GM23248 (cell line): Measurements from ENCODE around the gene KCNMA1. TPM values are rescaled to one million over a fixed set of nuclear protein-coding genes. Genes with fewer than 3 reads are reported as not detected.

ENCODE experiments used
- DNase-seq: peaks from one replicate; pipeline ENCODE4 v3.0.0-alpha.2; 2015
- H2AFZ ChIP-seq: fragments of 200-600 bp; sonication (generic); 2 replicates; pipeline ENCODE4 v1.6.1; 2016; ENCODE audit warnings: antibody characterized with exemption
- H3F3A ChIP-seq: fragments of 200-600 bp; sonication (generic); 2 replicates; pipeline ENCODE4 v1.6.1; 2016; ENCODE audit warnings: mild to moderate bottlenecking, antibody characterized with exemption, mixed run types; ENCODE audit not compliant: insufficient read depth
- H3K27ac ChIP-seq: fragments of 200-600 bp; sonication (generic); 2 replicates; pipeline ENCODE4 v1.5.1; 2016; ENCODE audit warnings: mild to moderate bottlenecking
- H3K27me3 ChIP-seq: fragments of 200-600 bp; sonication (generic); replicated peaks from 2 replicates; pipeline ENCODE4 v1.6.1; 2016; ENCODE audit warnings: mild to moderate bottlenecking; ENCODE audit not compliant: insufficient read depth
- H3K36me3 ChIP-seq: fragments of 200-600 bp; sonication (generic); 2 replicates; pipeline ENCODE4 v1.6.1; 2016; ENCODE audit warnings: low read depth, mild to moderate bottlenecking
- H3K4me1 ChIP-seq: fragments of 200-600 bp; sonication (generic); 2 replicates; pipeline ENCODE4 v1.6.1; 2016; ENCODE audit warnings: mild to moderate bottlenecking; ENCODE audit not compliant: insufficient read depth
- H3K4me2 ChIP-seq: fragments of 200-600 bp; sonication (generic); one replicate; pipeline ENCODE4 v1.6.1; 2016; ENCODE audit warnings: mild to moderate bottlenecking; ENCODE audit not compliant: unreplicated experiment
- H3K4me3 ChIP-seq: fragments of 200-600 bp; sonication (generic); 2 replicates; pipeline ENCODE4 v1.5.1; 2016; ENCODE audit warnings: mild to moderate bottlenecking
- H3K79me2 ChIP-seq: fragments of 200-600 bp; sonication (generic); 2 replicates; pipeline ENCODE4 v1.6.1; 2016; ENCODE audit warnings: mild to moderate bottlenecking; ENCODE audit not compliant: insufficient read depth
- H3K9ac ChIP-seq: fragments of 200-600 bp; sonication (generic); 2 replicates; pipeline ENCODE4 v1.6.1; 2016; ENCODE audit warnings: mild to moderate bottlenecking
- H3K9me2 ChIP-seq: fragments of 200-600 bp; sonication (generic); 2 replicates; pipeline ENCODE4 v1.6.1; 2016; ENCODE audit warnings: mixed run types, mild to moderate bottlenecking, moderate library complexity; ENCODE audit not compliant: insufficient read depth
- H3K9me3 ChIP-seq: fragments of 200-600 bp; sonication (generic); one replicate; pipeline ENCODE4 v1.6.1; 2017; ENCODE audit warnings: low read depth
- H4K20me1 ChIP-seq: fragments of 200-600 bp; sonication (generic); 2 replicates; pipeline ENCODE4 v1.6.0; 2016; ENCODE audit not compliant: insufficient read depth
- EZH2 ChIP-seq: fragments of 200-600 bp; sonication (generic); IDR thresholded peaks from 2 replicates; pipeline ENCODE4 v1.6.1; 2018; ENCODE audit warnings: antibody characterized with exemption, mild to moderate bottlenecking; ENCODE audit not compliant: insufficient read depth, poor library complexity, severe bottlenecking
- EZH2phosphoT487 ChIP-seq: fragments of 200-600 bp; sonication (generic); IDR thresholded peaks from 2 replicates; pipeline ENCODE4 v1.6.1; 2018; ENCODE audit warnings: antibody characterized with exemption, moderate library complexity, mild to moderate bottlenecking, low read depth; ENCODE audit not compliant: insufficient read depth
- whole genome bisulfite sequencing, 2 experiments: methylation state at CpG; one replicate each; pipeline ENCODE4 v1.1.6; 2015 to 2017; ENCODE audit warnings: low lambda C conversion rate in 2 of 2, low coverage in 1 of 2; ENCODE audit errors: missing lambda C conversion rate in 2 of 2; 5-methylcytosine and 5-hydroxymethylcytosine counted together
- in situ Hi-C: fragments of 300-500 bp; cut with MboI; formaldehyde crosslinking; loops from 2 replicates; pipeline ENCODE4 v1.15.0; 2020
- polyA plus RNA-seq: library from polyadenylated mRNA; unstranded; fragments of >200 nt; fragmentation: Nextera tagmentation; extraction: Ambion mirVana; gene quantifications from 2 replicates; pipeline ENCODE4 v1.2.1, GENCODE V29; 2016
- total RNA-seq: library from RNA; depleted of rRNA; stranded (reverse); fragments of >200 nt; shearing (Covaris generic); gene quantifications from 2 replicates; pipeline ENCODE4 v1.2.3, GENCODE V29; 2014

KCNMA1 gene
- total and polyA plus RNA-seq, 2 experiments from 2014 or later = 14.2 to 25.1 TPM

GRCh38 chr10:76902949-76903348 is 734.7 kb downstream of the KCNMA1 start:
- H3K4me2 ChIP-seq = no peak overlapping the region
- H3K27me3 ChIP-seq = no peaks in the 10 kb centered on the region
- TF ChIP-seq EZH2phosphoT487 (no peak), EZH2 (no peak)
- DNase-seq = no peak
- H3K4me3 ChIP-seq = no peak overlapping the region
- H3K4me1 ChIP-seq = peaks cover 11% of the 10 kb centered on the region
- WGBS, 2 experiments = 91 to 93% methylated on average over 10 of the region's 10 CpGs
- no peak overlapping the region for H3K27ac ChIP-seq
- H3K79me2 ChIP-seq = no peaks in the 10 kb centered on the region
- no peak overlapping the region for H2AFZ ChIP-seq
- H3K36me3 ChIP-seq = no peaks in the 10 kb centered on the region
- no peaks in the 10 kb centered on the region for H3K9me2 ChIP-seq
- no peaks in the 10 kb centered on the region for H4K20me1 ChIP-seq
- no peaks in the 10 kb centered on the region for H3K9me3 ChIP-seq
- H3K9ac ChIP-seq = no peak overlapping the region
- no peaks in the 10 kb centered on the region for H3F3A ChIP-seq
- in situ Hi-C loops = no loop called here

DNA sequence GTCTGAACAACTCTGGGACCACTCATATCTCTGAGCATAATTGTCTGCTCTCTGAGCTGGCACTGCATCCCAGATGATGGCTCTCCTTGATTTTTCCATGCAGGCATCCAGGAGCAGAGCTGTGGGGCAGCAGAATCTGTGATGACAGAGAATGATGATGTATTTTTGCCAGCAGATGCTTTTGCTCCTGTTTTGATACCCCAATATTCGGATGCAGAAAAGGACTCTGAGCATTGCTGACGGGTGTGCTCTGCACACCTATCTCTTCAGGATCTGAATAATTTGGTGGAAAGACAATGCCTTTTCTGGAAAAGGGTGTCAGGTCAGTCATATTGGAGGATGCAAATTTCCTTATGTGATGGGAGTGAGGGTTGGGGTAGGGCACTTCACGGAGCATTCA is 735.9 kb downstream of the KCNMA1 start:
- no peaks in the 10 kb centered on the region for H3K36me3 ChIP-seq
- in situ Hi-C loops = no loop called here

GRCh38 chr10:76899490-76899889 is 738.1 kb downstream of the KCNMA1 start:
- Histone ChIP-seq H3F3A (no peaks in the 10 kb centered on the region), H4K20me1 (no peaks in the 10 kb centered on the region), H3K36me3 (no peaks in the 10 kb centered on the region), H3K79me2 (no peaks in the 10 kb centered on the region), H3K9me3 (no peaks in the 10 kb centered on the region), H3K4me2 (no peak overlapping the region), H3K9ac (no peak overlapping the region), H3K27ac (no peak overlapping the region), H3K4me3 (no peak overlapping the region), H3K9me2 (no peaks in the 10 kb centered on the region), H3K27me3 (no peaks in the 10 kb centered on the region), H3K4me1 (peaks cover 11% of the 10 kb centered on the region), H2AFZ (no peak overlapping the region)
- in situ Hi-C loops = no loop called here
- DNase-seq = peak; percentile 39
- no peak for TF ChIP-seq EZH2
- no peak for TF ChIP-seq EZH2phosphoT487

More for the DNA sequence above, 735.9 kb downstream of the KCNMA1 start:
- Histone ChIP-seq H3K79me2 (no peaks in the 10 kb centered on the region), H4K20me1 (no peaks in the 10 kb centered on the region), H3K9me3 (no peaks in the 10 kb centered on the region), H3K9ac (no peak overlapping the region), H3K9me2 (no peaks in the 10 kb centered on the region), H2AFZ (no peak overlapping the region), H3K4me1 (peaks cover 11% of the 10 kb centered on the region), H3K4me2 (no peak overlapping the region), H3K27ac (no peak overlapping the region), H3K4me3 (no peak overlapping the region), H3F3A (no peaks in the 10 kb centered on the region), H3K27me3 (no peaks in the 10 kb centered on the region)
- 90 to 93% methylated on average over 3 of the region's 3 CpGs for WGBS, 2 experiments
- TF ChIP-seq EZH2phosphoT487 = no peak
- no peak for TF ChIP-seq EZH2
- no peak for DNase-seq

DNA sequence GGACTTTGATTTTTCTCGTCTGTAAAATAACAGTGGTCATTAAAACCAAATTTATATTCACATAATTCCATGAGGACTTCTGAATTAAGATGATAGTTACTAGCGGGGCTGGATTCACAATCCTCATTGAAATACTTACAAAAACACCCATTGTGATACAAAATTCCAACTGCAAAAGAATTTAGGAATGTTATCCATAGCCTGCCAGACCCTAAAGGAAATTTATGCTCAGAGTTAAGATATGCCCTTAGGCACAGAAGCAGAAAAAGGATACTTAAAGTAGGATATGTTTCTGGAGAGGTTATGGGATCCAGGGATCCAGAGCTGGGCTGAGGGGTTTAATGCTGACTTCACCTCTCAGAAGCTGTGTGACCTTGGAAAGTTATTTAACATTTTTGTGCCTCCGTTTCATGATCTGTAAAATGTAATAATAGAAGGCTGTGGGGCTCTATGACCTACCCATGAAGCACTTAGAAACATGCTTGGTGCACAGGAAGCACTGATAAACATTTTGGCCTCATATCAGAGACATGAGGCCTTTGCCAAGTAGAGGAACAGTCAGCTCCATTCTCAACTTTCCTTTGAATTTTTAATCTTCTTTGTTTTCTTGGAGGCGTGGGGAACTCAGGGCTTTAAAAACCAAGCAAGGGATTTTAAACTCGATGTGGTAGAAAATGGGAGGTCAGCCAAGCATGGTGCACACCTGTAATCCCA is 744.7 kb downstream of the KCNMA1 start:
- WGBS, 2 experiments = 73 to 82% methylated on average over 5 of the region's 5 CpGs
- H3K4me2 ChIP-seq = no peak overlapping the region

More for the DNA sequence above, 744.7 kb downstream of the KCNMA1 start:
- no peak overlapping the region for H3K27ac ChIP-seq
- H3K36me3 ChIP-seq = no peaks in the 10 kb centered on the region
- TF ChIP-seq EZH2phosphoT487 (no peak), EZH2 (no peak)
- no peaks in the 10 kb centered on the region for H4K20me1 ChIP-seq
- DNase-seq = no peak
- H3K4me1 ChIP-seq = no peaks in the 10 kb centered on the region
- no peaks in the 10 kb centered on the region for H3K9me2 ChIP-seq
- in situ Hi-C loops = no loop called here
- no peak overlapping the region for H2AFZ ChIP-seq
- no peaks in the 10 kb centered on the region for H3K27me3 ChIP-seq
- H3K9ac ChIP-seq = no peak overlapping the region
- H3F3A ChIP-seq = no peaks in the 10 kb centered on the region
- no peaks in the 10 kb centered on the region for H3K9me3 ChIP-seq
- H3K4me3 ChIP-seq = no peak overlapping the region
- H3K79me2 ChIP-seq = no peaks in the 10 kb centered on the region
